GM19395 (cell line): ENCODE results near the gene C1orf159.
"Not testable (repeated sequence)": the region's sequence is repeated elsewhere in the genome, so short reads cannot be mapped to it uniquely, and the experiment has no call there.

Experiments
- ATAC-seq: cut with Tn5 transposase; IDR thresholded peaks from one replicate; pipeline ENCODE4 v1.9.1; 2021; ENCODE audit warnings: mild to moderate bottlenecking, moderate library complexity; ENCODE audit not compliant: unreplicated experiment

The C1orf159 gene

DNA sequence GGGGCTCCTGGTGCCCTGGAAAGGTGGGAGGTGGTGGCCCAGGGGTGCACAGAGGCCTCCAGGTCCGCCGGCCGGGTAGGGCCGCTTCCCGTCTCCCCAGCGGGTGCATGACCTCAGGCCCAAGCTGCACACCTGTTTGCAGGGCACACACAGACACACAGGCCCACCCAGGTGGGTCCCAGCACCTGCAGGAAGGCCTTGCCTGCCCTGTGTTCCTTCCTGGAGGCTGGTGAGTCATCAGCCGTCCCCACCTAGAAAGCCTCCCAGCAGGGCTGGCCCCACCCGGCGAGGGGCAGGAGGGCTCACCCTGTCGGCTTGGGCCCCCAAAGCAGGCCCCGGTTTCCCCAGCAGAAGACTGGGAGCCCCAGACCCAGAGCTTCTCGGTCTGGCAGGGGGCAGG, 34.2 kb upstream of the C1orf159 start:
- no peak for ATAC-seq

DNA sequence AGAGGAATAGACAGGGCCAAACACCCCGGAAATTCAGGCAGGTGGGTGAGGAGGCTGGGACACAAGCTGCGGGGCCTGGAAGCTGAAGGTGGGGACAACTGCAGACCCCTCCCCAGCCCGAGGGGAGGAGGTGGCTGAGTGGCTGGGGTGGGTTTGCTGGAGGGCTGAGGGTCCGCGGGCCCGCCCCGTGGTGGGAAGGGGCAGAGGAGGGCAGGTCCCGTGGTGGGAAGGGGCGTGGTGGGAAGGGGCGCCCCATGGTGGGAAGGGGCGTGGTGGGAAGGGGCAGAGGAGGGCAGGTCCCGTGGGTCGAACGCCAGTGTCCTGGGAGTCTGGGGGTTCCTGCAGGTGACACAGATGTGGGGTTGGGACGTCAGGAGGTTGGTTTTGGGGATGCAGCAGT, 33.5 kb upstream of the C1orf159 start:
- no peak for ATAC-seq

DNA sequence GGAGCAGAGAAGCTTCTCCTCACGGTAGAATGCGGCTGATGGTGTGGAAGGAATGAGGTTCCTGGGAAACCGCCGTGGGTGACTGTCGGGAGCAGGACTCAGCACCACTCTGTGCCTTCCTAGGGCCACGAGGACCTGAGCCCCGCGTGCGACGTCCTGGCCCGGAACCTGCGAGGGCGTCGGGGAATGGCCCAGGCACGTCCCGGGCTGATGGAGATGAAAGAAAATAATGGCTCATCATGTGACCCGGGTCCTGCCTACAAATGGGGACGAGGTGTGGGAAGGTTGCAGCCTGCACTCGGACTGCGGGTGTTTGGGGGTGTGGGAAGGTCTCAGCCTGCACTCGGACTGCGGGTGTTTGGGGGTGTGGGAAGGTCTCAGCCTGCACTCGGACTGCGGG, 32.7 kb upstream of the C1orf159 start:
- no peak for ATAC-seq

DNA sequence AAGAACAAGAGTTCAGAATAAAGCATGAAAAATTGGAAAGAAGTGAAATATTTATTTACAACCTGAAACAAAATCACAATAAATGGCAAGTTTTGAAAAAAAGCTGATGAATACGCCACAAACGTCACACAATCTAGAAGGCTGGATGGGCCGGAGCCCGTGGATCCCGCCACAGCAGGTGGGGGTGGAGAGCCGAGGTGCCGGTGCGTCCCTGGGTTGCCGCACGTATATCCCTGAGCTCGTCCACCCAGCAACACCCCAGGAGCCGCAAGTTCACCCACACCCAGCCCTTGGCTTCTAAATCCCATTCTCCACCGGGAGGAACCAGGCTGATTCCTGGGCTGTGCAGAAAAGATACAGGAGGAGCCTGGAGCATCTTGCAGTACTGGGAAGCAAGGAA, 32.2 kb upstream of the C1orf159 start:
- ATAC-seq, result no peak

DNA sequence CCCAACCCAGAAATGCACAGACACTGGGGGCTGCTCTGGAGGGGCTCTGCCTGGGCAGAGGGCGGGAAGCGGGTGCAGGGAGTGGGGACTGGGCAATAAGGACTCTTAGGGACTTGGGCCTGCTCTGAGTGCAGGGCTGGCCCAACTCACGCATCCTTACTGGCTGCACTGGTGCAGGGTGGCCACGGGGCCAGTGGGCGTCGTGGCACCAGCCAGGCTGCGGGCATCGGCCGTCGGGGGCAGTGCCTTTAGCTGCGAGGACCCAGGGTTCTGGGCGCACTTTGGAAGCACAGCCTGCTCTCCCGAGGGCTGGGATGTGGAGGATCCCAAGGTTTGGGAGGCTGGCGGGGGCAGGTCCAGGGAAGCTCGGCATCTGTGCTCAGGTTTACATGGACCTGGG, 30.7 kb upstream of the C1orf159 start:
- no peak for ATAC-seq

DNA sequence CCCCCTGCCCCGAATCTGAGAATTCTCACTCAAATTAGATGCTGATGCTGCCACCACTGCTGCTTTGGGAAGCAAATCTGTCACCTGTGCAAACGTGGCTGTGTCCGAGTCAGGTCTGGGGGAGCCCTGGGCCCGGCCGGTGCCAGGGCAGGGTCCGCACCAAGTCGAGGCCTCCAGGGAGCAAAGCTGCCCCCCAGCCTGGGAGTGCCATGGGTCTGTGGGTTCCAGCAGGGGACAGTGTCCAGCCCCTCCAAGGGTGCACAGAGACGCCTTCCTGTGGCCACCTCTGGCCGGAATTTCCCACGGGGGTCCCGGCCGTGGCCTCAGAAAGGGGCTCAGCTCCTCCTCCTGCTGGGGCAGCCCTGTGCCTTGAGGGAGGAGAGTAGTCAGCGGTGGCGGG, 30.1 kb upstream of the C1orf159 start:
- ATAC-seq, result no peak

DNA sequence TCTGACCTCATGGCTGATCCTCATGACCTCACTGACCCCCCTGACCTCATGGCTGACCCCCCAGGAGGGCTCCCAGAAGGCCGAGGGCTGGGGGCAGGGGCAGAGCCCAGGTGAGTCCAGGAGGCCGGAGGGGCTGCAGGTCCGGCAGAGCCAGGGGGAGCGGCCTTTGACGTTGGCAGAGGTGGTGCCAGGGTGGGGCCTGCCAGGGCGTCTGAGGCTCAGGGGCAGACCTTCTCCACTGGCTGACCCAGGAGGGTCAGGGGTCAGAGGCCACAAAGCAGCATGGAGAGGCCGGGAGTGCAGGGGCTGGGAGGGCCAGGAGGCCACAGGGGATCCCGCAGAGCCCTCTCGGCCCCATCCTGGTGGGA, 29.6 kb upstream of the C1orf159 start:
- ATAC-seq, result no peak

DNA sequence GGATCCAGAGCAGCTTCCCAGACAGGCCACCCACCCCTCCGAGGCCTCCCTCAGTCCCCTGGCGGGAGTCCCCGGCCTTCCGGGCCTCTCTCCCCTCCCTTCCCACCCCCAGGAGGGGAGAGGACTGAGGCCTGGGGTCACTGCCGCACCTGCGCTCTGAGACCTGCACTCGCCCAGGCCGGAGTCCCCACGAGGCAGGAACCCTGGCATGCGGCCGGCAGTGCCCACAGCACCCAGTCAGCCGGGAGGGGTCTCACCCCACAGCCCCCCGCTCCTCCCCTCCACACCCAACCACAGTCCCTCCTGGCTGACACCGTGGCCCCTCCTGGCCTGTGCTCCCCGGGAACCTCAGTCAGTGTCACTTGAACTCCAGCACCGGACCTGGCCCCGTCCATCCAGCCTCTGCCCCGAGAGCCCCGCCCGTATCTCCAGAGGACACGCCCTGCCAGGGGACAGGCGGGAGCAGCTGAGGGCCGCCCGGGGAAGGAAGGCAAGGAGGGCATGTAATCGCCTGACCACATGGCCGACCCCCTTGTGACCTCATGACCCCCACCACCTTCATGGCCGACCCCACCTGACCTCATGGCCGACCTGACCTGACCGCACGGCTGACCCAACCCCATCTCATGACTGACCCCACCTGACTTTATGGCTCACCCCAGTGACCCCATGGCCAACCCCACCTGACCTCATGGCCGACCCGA, 29.1 kb upstream of the C1orf159 start:
- ATAC-seq, result no peak

DNA sequence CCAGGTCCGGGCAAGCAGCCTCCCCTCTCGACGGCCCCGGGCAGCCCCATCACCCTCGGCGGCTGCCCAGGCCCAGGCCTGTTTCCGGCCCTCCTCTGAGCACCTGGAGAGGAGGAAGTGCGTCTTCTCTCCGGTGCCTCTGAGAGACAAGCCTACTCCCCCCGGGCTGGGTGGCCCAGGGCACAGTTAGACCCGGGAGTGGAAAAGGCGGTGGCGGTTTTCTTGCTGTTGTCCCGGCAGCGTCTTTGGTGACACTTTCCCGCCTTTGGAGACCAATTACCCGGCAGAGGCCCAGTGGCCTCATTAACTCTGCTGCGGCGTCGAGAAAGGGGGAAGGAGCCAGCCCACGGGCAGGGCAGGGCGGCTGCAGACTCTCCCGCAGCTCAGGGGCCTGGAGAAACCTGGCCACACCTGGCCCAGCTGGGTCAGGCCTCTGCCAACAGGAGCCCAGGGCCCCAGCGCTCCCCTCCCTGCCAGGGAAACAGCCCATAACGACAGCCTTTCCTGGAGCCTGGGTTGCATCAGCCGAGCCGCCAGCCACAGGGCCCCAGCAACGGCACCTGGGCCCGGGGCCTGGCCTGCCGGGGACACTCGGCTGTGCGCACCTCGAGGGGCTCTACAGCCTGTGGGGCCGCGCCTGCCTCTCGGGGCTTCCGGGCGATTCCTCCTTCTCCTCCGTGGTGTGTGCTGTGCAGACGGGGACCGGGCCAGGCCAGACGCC, 28.4 kb upstream of the C1orf159 start:
- ATAC-seq, result no peak

DNA sequence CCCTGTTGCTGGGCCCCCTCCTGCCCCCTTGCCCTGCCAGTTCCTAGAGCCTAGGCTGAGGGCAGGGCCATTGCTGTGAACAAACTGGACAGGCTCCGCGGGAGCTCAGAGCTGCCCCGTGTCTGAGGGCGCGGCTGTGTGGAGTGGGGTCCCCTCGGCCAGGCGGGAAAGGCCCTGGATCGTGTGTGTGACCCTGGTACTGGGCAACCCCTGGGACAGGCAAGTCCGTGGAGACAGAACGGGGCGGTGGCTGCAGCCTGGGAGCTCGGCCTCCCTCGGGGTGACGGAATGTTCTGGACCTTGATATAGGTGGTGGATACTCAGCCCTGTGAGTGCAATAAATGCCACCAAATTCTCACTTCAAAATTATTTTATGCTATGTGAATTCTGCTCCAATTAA, 27.7 kb upstream of the C1orf159 start:
- ATAC-seq, result no peak

DNA sequence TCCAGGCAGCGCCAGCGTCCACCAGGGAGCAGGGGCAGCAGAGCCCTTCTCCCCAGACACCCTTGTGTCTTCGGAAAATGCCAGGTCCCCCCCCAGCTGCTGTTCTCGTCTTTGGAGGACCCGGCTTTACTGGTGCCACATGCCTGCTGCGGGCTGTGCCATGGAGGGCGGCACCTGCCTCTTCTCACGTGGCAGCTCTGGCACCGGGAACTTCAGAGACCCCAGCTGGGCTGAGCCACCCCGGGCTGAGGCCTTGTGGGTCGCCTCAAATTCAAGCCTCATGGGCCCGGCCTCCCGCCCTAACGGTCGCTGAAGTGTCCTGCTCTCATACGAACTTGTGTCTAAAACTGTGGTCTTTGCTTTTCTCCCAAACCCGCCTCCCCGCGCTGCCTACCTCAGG, 27.0 kb upstream of the C1orf159 start:
- no peak for ATAC-seq

DNA sequence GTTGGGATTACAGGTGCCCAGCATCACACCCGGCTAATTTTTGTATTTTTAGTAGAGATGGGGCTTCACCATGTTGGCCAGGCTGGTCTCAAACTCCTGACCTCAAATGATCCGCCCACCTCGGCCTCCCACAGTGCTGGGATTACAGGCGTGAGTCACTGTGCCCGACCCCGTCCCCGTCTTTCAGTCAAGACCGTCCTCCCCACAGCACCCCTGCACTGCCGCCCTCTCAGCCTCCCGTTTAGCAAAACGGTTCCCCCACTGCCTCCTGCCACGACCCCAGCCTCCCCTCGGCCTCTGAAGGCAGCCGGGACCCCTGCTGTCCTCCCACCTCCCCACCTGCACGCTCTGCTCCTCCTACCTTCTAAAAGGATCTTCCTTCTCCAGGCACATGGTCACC, 26.5 kb upstream of the C1orf159 start:
- ATAC-seq, result not testable (repeated sequence)

DNA sequence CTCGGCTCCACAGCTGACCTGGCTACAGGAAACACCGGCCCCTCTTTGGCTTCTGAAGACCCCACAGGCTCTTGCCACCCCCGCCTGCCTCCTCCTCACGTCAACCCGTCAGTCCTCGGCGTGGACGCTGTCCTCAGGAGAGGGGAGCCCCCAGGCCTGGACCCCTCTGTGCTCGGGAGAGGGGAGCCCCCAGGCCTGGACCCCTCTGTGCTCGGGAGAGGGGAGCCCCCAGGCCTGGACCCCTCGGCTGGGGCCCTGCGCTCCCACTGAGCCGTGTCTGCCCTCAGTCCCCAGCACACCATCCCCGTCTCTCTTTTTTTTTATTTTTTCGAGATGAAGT, 26.0 kb upstream of the C1orf159 start:
- ATAC-seq, result no peak

DNA sequence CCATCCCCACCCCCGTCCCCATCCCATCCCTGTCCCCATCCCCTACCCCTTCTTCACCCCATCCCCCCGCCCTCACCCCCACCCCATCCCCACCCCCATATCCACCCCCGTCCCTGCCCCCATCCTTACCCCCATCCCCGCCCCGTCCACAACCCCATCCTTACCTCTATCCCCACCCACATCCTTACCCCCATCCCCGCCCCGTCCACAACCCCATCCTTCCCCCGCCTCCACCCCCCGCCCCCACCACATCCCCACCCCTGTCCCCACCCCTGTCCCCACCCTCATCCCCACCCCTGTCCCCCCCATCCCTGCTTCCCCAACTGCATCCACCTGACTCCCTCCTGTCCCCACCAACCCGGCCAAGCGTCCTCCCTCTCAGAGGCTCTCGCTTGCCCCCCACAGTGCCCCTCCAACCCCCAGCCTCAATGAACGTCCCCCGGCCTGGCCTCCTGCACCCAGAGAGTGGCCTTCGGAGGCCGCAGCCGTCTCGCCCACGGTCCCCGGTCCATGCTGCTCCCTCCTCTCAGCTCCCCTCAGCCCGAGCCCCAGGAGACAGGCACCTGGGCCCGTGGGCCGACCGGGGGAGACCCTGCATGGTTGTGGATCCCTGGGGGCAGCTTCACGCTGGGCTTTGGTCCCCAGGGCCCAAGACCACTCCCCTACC, 25.5 kb upstream of the C1orf159 start:
- ATAC-seq, result no peak

DNA sequence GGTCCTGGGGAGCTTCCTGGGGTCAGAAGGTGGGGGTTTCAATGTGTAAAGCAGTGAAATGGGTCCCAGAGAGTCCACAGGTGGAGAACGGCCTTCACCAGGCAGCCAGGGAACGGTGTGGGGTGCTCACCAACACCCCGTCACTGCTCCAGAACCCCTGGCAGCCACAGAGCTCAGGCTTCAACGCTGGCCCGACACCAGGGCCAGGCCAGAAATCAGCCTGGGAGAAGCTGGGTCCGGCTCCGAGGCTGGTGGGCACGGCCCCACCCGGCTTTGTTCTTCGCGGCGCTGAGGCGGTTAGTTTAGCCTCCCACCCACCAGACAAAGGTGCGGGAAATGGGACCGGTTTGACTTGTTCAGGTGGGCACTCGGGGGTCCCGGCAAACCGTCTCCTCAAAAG, 24.8 kb upstream of the C1orf159 start:
- ATAC-seq, result no peak

DNA sequence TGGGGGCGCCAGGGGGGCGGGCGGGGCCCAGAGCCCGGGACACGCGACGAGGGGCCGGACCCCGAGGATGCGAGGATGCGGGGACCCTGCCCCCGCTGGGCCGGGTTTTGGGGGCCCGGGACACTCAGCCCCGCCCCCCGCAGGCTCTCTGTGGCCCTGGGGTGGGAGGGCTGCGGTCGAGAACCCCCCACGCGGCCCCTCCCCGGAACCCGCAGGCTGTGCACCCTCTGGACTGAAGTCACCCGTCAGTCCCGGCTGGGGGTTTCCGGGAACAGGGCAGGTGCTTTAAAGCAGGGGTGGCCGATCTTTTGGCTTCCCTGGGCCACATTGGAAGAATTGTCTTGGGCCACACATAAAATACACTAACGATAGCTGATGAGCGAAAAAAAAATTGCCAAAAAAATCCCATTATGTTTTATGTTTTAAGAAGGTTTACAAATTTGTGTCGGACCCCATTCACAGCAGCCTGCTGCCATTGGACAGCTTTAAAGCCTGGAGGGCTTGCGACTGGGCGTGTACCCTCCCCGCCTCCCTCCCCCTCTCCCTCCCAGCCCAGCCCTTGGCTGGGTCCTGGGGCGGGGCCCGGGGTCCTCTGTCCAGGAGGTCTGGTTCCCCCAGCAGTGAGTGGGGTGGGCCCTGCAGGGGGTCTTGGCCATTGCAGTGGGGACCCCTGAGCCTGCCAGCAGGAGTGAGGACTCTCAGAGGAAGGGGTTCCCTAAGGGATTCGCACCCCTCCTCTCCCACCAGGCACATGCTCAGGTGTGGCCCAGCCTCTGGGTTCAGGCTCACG, 21.6 kb upstream of the C1orf159 start:
- ATAC-seq, result no peak

DNA sequence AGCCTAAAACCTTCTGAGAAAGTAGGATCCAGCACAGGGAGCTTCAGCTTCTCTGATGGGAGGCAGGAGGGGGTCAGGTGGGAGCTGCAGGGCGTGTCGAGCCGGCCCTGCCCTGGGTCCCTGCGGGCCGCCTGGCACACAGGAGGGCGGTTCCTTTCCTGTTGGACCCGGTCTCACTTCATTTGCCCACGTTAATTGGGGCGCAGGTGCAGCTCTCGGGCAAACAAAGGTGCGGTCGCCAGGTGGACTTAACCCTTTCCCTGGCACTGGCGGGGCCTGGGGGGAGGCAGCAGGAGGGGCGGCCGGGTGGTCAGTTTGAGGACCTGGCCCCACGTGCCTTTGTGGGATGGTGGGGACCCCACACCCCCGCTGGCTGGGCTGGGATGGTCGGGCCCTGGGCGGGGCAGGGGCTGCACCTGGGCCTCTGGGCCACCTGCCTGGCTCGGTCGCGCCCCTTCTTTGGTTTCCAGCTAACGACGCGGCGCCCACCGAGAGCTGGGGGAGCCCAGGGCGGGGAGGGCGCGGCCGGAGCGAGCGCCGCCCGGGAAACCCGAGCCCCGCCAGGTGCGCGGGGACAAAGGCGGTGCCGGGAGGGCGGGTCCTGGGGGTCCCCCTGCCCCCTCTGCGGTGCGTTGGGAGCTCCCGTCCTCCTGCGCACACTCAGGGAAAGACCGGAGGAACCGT, 20.8 kb upstream of the C1orf159 start:
- no peak for ATAC-seq

DNA sequence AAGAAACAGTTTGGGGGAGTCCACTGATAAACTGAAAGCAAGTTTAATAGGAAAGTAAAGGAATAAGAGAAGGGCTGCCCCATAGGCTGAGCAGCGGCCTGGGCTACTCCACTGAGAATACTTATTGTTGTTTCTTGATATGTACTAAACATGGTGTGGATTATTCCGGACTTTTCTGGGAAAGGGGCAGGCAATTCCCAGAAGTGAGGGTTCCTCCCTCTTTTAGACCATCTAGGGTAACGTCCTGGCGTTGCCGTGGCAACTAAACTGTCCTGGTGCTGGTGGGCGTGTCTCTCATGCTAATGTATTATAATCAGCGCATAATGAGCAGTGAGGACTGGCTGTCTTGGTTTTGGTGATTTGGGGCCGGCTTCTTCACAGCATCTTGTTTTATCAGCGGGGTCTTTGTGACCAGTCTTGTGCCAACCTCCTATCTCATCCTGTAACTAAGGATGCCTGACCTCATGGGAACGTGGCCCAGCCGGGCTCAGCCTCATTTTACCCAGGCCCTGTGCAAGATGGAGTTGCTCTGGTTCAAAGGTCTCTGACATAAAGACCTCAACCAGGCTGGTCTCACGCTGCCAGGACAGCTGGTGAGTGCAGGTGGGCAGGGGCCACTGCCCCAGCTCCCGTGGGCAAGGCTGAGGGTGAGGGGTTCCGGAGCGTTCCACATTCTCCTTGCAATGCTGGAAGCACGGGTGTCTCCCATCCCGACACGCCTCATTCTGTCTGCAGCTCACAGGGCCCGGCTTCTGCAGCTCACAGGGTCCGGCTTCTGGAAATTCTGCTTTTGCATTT, 19.6 kb upstream of the C1orf159 start:
- ATAC-seq, result no peak

DNA sequence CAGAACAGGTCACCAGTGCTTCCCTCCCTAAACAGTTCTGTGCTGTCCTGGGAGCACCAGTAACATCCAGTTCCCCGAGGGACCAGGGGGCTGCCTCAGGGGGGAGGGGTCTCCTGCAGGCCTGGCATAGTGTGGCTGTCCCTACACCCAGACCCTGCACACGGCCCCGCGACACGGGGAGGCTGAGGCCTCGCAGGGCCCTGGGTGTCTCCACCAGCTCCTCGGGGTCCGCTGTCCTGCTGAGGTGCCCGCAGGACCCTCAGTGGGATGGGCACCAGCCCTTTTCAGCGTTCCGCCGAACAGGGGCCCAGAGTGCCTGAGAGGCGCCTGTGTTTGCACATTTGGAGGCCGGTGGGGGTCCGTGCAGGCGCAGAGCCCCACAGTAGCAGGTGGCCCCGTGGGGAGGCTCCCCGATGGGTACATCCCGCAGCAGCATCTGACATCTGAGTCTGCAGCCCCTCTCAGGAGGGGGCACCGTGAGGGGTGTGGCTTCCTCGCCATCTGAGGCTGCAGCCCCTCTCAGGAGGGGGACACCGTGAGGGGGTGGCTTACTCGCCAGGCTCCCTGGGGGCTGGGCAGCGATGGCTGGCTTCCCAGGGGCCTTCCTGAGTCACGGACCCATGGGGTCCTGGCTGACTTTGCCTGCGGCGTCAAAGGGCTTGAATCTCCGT, 18.5 kb upstream of the C1orf159 start:
- ATAC-seq, result no peak
